EH (cell line): ENCODE measurements around the gene ABCC1.

Experiments
- DNase-seq: peaks from one replicate; pipeline ENCODE4 v3.0.0-alpha.2; 2015; ENCODE audit warnings: low read depth

The ABCC1 gene

GRCh38 chr16:16048904-16049582 lies 99.6 kb downstream of the ABCC1 start:
- no peak for DNase-seq

- no peak for DNase-seq
Measured at GRCh38 chr16:16050106-16050505, 100.7 kb downstream of the ABCC1 start.

- no peak for DNase-seq
Measured at GRCh38 chr16:16051132-16051531, 101.7 kb downstream of the ABCC1 start.

GRCh38 chr16:16052916-16053315 lies 103.5 kb downstream of the ABCC1 start:
- DNase-seq = peak; percentile 74

- no peak for DNase-seq
Measured at GRCh38 chr16:16057102-16057501, 107.7 kb downstream of the ABCC1 start.

- DNase-seq = no peak
Measured at GRCh38 chr16:16059160-16059559, 109.7 kb downstream of the ABCC1 start.

- no peak for DNase-seq
Measured at GRCh38 chr16:16059895-16060590, 110.6 kb downstream of the ABCC1 start.

GRCh38 chr16:16062023-16062937 lies 112.9 kb downstream of the ABCC1 start:
- peak; percentile 37 for DNase-seq

- no peak for DNase-seq
Measured at GRCh38 chr16:16063683-16064082, 114.3 kb downstream of the ABCC1 start.

- DNase-seq = no peak
Measured at GRCh38 chr16:16064874-16065384, 115.5 kb downstream of the ABCC1 start.

GRCh38 chr16:16067127-16067526 lies 117.7 kb downstream of the ABCC1 start:
- DNase-seq = peak; percentile 72

GRCh38 chr16:16071631-16072244 lies 122.3 kb downstream of the ABCC1 start:
- peak; percentile 76 for DNase-seq

- peak; percentile 55 for DNase-seq
Measured at GRCh38 chr16:16073001-16073545, 123.7 kb downstream of the ABCC1 start.

GRCh38 chr16:16073891-16074881 lies 124.8 kb downstream of the ABCC1 start:
- peak; percentile 98 for DNase-seq

GRCh38 chr16:16075488-16076422 lies 126.3 kb downstream of the ABCC1 start:
- peak; percentile 18 for DNase-seq

GRCh38 chr16:16076423-16076813 lies 127.0 kb downstream of the ABCC1 start:
- no peak for DNase-seq

- no peak for DNase-seq
Measured at GRCh38 chr16:16080465-16081065, 131.1 kb downstream of the ABCC1 start.

GRCh38 chr16:16081141-16081540 lies 131.7 kb downstream of the ABCC1 start:
- DNase-seq = peak; percentile 8

GRCh38 chr16:16082255-16082654 lies 132.8 kb downstream of the ABCC1 start:
- DNase-seq = no peak
